GM12891 (cell line): ENCODE results near the gene ZNF646.
A peak's percentile ranks its signal among the peaks of the same experiment; 100 is the strongest.
"Not testable (repeated sequence)": the region's sequence is repeated elsewhere in the genome, so short reads cannot be mapped to it uniquely, and the experiment has no call there.

ENCODE experiments used
- DNase-seq: peaks from one replicate; pipeline ENCODE4 v3.0.0; 2011; ENCODE audit warnings: low spot score; ENCODE audit not compliant: insufficient read length
- FAIRE-seq: peaks from 2 replicates; lab custom pipeline; 2011; peaks lifted over from hg19 to GRCh38; lab: Jason Lieb, UNC
- PAX5 ChIP-seq: IDR thresholded peaks from 2 replicates; pipeline ENCODE4 v1.6.1; 2011; ENCODE audit warnings: low read length, moderate library complexity, mild to moderate bottlenecking; ENCODE audit not compliant: insufficient read depth, severe bottlenecking
- POLR2A ChIP-seq: IDR thresholded peaks from 2 replicates; pipeline ENCODE4 v1.6.1; 2011; ENCODE audit warnings: low read depth, low read length, control low read depth
- POLR2AphosphoS5 ChIP-seq: IDR thresholded peaks from 2 replicates; pipeline ENCODE4 v1.6.1; 2011; ENCODE audit warnings: low read depth, low read length, control low read depth
- POU2F2 ChIP-seq: IDR thresholded peaks from 2 replicates; pipeline ENCODE4 v1.6.1; 2011; ENCODE audit warnings: low read depth, mild to moderate bottlenecking, control low read depth, low read length, moderate library complexity
- SPI1 ChIP-seq: IDR thresholded peaks from 2 replicates; pipeline ENCODE4 v1.6.1; 2011; ENCODE audit warnings: low read depth, low read length, control low read depth
- TAF1 ChIP-seq: IDR thresholded peaks from 2 replicates; pipeline ENCODE4 v1.6.1; 2011; ENCODE audit warnings: low read depth, low read length, control low read depth

Gene ZNF646

GRCh38 chr16:31089199-31089598 is 15.0 kb downstream of the ZNF646 start:
- no peak for TF ChIP-seq SPI1
- no peak for TF ChIP-seq POU2F2
- no peak for TF ChIP-seq POLR2A
- TF ChIP-seq PAX5 = no peak
- TF ChIP-seq TAF1 = no peak
- no peak for TF ChIP-seq POLR2AphosphoS5
- FAIRE-seq (no peak), DNase-seq (no peak)

GRCh38 chr16:31090540-31090939 is 16.3 kb downstream of the ZNF646 start:
- no peak for FAIRE-seq
- no peak for DNase-seq
- TF ChIP-seq POLR2AphosphoS5 (no peak), TAF1 (no peak), PAX5 (no peak), POLR2A (no peak), SPI1 (no peak), POU2F2 (no peak)

- no peak for DNase-seq
- TF ChIP-seq PAX5 (no peak), POLR2AphosphoS5 (no peak), POLR2A (no peak), SPI1 (no peak), TAF1 (no peak), POU2F2 (no peak)
- no peak for FAIRE-seq
Observed at GRCh38 chr16:31092330-31092729, 18.1 kb downstream of the ZNF646 start.

- FAIRE-seq = peak; percentile 38
- TF ChIP-seq POLR2AphosphoS5 = no peak
- no peak for TF ChIP-seq POU2F2
- TF ChIP-seq PAX5 = no peak
- TF ChIP-seq POLR2A = no peak
- TF ChIP-seq TAF1 = no peak
- TF ChIP-seq SPI1 = no peak
Observed at GRCh38 chr16:31093132-31093703, 19.0 kb downstream of the ZNF646 start.

GRCh38 chr16:31094088-31094423 is 19.8 kb downstream of the ZNF646 start:
- FAIRE-seq (peak; percentile 20), DNase-seq (no peak)
- TF ChIP-seq SPI1 (no peak), POLR2AphosphoS5 (no peak), POLR2A (no peak), TAF1 (no peak), PAX5 (no peak), POU2F2 (no peak)

More at GRCh38 chr16:31093132-31093703, 19.0 kb downstream of the ZNF646 start:
- DNase-seq = no peak

GRCh38 chr16:31094424-31095120 is 20.4 kb downstream of the ZNF646 start, which contains the start of gene VKORC1:
VKORC1 (minus strand) TSS chr16:31094797; CDS start chr16:31094729, 68 bp downstream.
- FAIRE-seq (peak; percentile 98), DNase-seq (peak; percentile 92)
- TF ChIP-seq TAF1 (peak; percentile 51; the same call in 1 of the 2 replicates), PAX5 (peak; percentile 39), POU2F2 (no peak), POLR2A (peak; percentile 33; the same call in 1 of the 2 replicates), SPI1 (no peak), POLR2AphosphoS5 (0 out of 2 replicates have a peak, but pooled peaks have one; percentile 26)

GRCh38 chr16:31099860-31100638 is 25.8 kb downstream of the ZNF646 start:
- DNase-seq = no peak
- no peak for TF ChIP-seq POLR2AphosphoS5
- no peak for TF ChIP-seq SPI1
- no peak for TF ChIP-seq POLR2A
- TF ChIP-seq TAF1 = no peak
- no peak for TF ChIP-seq POU2F2
- no peak for TF ChIP-seq PAX5
- FAIRE-seq = no peak

GRCh38 chr16:31100876-31101641 is 26.8 kb downstream of the ZNF646 start:
- DNase-seq, FAIRE-seq: not testable (repeated sequence)

- FAIRE-seq = peak; percentile 61
- TF ChIP-seq TAF1 (no peak), POLR2AphosphoS5 (no peak), SPI1 (no peak), POLR2A (no peak), POU2F2 (no peak), PAX5 (no peak)
- peak; percentile 84 for DNase-seq
Observed at GRCh38 chr16:31105677-31106213, 31.5 kb downstream of the ZNF646 start.
